DOHH2 (cell line): ENCODE measurements around the gene ABHD1.

ENCODE experiments used
- H3F3A ChIP-seq: fragments of 200-600 bp; sonication (generic), shearing (Covaris generic); 2 replicates; pipeline ENCODE4 v1.6.0; 2016; ENCODE audit warnings: antibody characterized with exemption, mild to moderate bottlenecking; ENCODE audit not compliant: control insufficient read depth, insufficient read depth
- H3K27ac ChIP-seq: fragments of 200-600 bp; sonication (generic); 2 replicates; pipeline ENCODE4 v1.5.1; 2014; ENCODE audit warnings: low read depth, mild to moderate bottlenecking, low read length, moderate library complexity
- H3K27me3 ChIP-seq: fragments of 200-600 bp; sonication (generic); 2 replicates; pipeline ENCODE4 v1.6.1; 2014; ENCODE audit warnings: mild to moderate bottlenecking, low read length, mixed read lengths; ENCODE audit not compliant: control insufficient read depth
- H3K36me3 ChIP-seq: fragments of 200-600 bp; sonication (generic); 2 replicates; pipeline ENCODE4 v1.6.1; 2014; ENCODE audit warnings: mild to moderate bottlenecking, low read length, moderate library complexity, mixed read lengths; ENCODE audit not compliant: control insufficient read depth
- H3K4me1 ChIP-seq: fragments of 200-600 bp; sonication (generic); 2 replicates; pipeline ENCODE4 v1.6.1; 2014; ENCODE audit warnings: mild to moderate bottlenecking, low read length, mixed read lengths; ENCODE audit not compliant: control insufficient read depth
- H3K4me2 ChIP-seq: fragments of 200-600 bp; sonication (generic); 2 replicates; pipeline ENCODE4 v1.6.0; 2014; ENCODE audit warnings: mild to moderate bottlenecking, low read length, moderate library complexity
- H3K4me3 ChIP-seq: fragments of 200-600 bp; sonication (generic); 2 replicates; pipeline ENCODE4 v1.5.1; 2014; ENCODE audit warnings: mild to moderate bottlenecking, low read length, mixed read lengths
- H3K79me2 ChIP-seq: fragments of 200-600 bp; sonication (generic); 2 replicates; pipeline ENCODE4 v1.6.1; 2014; ENCODE audit warnings: mild to moderate bottlenecking, low read length, mixed read lengths; ENCODE audit not compliant: control insufficient read depth
- H3K9me2 ChIP-seq: fragments of 200-600 bp; sonication (generic); replicated peaks from 2 replicates; pipeline ENCODE4 v1.6.1; 2014; ENCODE audit warnings: mild to moderate bottlenecking, low read length, mixed read lengths; ENCODE audit not compliant: control insufficient read depth
- H3K9me3 ChIP-seq: fragments of 200-600 bp; sonication (generic); 2 replicates; pipeline ENCODE4 v1.6.1; 2014; ENCODE audit warnings: antibody characterized with exemption, low read length, mixed read lengths; ENCODE audit not compliant: control insufficient read depth, insufficient read depth
- H4K20me1 ChIP-seq: fragments of 200-600 bp; sonication (generic); 2 replicates; pipeline ENCODE4 v1.6.0; 2014; ENCODE audit warnings: low read depth, mild to moderate bottlenecking, antibody characterized with exemption, low read length, moderate library complexity; ENCODE audit not compliant: control insufficient read depth, insufficient read depth
- CTCF ChIP-seq: fragments of 200-600 bp; sonication (generic); IDR thresholded peaks from one replicate; pipeline ENCODE4 v1.5.1; 2014; ENCODE audit warnings: antibody characterized with exemption, mild to moderate bottlenecking, low read depth, low read length; ENCODE audit not compliant: poor library complexity, severe bottlenecking
- EZH2phosphoT487 ChIP-seq: fragments of 200-600 bp; sonication (generic); IDR thresholded peaks from 2 replicates; pipeline ENCODE4 v1.6.1; 2017; ENCODE audit warnings: borderline replicate concordance, mild to moderate bottlenecking, antibody characterized with exemption, low read length, moderate library complexity, mixed read lengths

ABHD1 gene

GRCh38 chr2:27127883-27128667 lies 4.5 kb downstream of the ABHD1 start:
- H4K20me1 ChIP-seq, result no peaks in the 10 kb centered on the region; the same call in 1 of the 2 replicates
- peaks cover 14% of the 10 kb centered on the region for H3K4me1 ChIP-seq
- H3K36me3 ChIP-seq, result peaks cover 40% of the 10 kb centered on the region
- TF ChIP-seq CTCF, result no peak
- no peak for TF ChIP-seq EZH2phosphoT487
- peaks cover 8% of the 10 kb centered on the region for H3K79me2 ChIP-seq
- no peak overlapping the region for H3K4me3 ChIP-seq
- no peaks in the 10 kb centered on the region for H3F3A ChIP-seq
- no peaks in the 10 kb centered on the region for H3K9me3 ChIP-seq
- H3K27me3 ChIP-seq, result peaks cover 10% of the 10 kb centered on the region
- no peak overlapping the region for H3K4me2 ChIP-seq
- H3K27ac ChIP-seq, result no peak overlapping the region
- H3K9me2 ChIP-seq, result no peaks in the 10 kb centered on the region

GRCh38 chr2:27128668-27129571 lies 5.3 kb downstream of the ABHD1 start:
- no peak overlapping the region for H3K27ac ChIP-seq
- no peak overlapping the region for H3K4me2 ChIP-seq
- TF ChIP-seq CTCF, result no peak
- no peak for TF ChIP-seq EZH2phosphoT487
- peaks cover 17% of the 10 kb centered on the region for H3K79me2 ChIP-seq
- no peak overlapping the region for H3K4me3 ChIP-seq
- no peaks in the 10 kb centered on the region for H3K9me2 ChIP-seq
- peaks cover 12% of the 10 kb centered on the region for H3K4me1 ChIP-seq
- H3F3A ChIP-seq, result no peaks in the 10 kb centered on the region
- peaks cover 2% of the 10 kb centered on the region; the same call in 1 of the 2 replicates for H3K27me3 ChIP-seq
- no peaks in the 10 kb centered on the region; the same call in 1 of the 2 replicates for H4K20me1 ChIP-seq
- no peaks in the 10 kb centered on the region for H3K9me3 ChIP-seq
- H3K36me3 ChIP-seq, result peaks cover 45% of the 10 kb centered on the region

DNA sequence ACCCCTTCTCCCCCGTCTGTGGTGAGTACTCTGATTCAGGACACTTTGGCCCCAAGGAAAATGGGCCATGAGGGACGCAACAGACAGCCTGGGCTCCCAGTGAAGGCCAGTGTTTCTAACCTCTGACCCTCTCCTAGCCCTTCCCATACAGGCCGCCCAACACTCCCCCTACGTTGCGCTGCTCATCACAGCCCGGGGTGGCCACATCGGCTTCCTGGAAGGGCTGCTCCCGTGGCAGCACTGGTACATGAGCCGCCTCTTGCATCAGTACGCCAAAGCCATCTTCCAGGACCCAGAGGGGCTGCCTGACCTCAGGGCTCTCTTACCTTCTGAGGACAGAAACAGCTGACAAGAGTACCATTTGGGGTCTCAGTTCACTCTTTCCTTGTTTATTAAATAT lies 6.8 kb downstream of the ABHD1 start:
- Histone ChIP-seq H3K9me3 (no peaks in the 10 kb centered on the region), H3K27ac (no peak overlapping the region), H3K9me2 (no peaks in the 10 kb centered on the region), H4K20me1 (no peaks in the 10 kb centered on the region; the same call in 1 of the 2 replicates), H3F3A (no peaks in the 10 kb centered on the region), H3K4me3 (no peak overlapping the region), H3K4me1 (peaks cover 17% of the 10 kb centered on the region), H3K36me3 (peaks cover 48% of the 10 kb centered on the region), H3K79me2 (peaks cover 22% of the 10 kb centered on the region), H3K4me2 (no peak overlapping the region), H3K27me3 (no peaks in the 10 kb centered on the region)
- no peak for TF ChIP-seq EZH2phosphoT487
